SKM-1 (cell line): ENCODE data around the gene DYRK3.

Source experiments
- DNase-seq: peaks from one replicate; lab custom pipeline; 2025; ENCODE audit not compliant: unreplicated experiment; lab: John Stamatoyannopoulos, UW

DYRK3 gene

DNA sequence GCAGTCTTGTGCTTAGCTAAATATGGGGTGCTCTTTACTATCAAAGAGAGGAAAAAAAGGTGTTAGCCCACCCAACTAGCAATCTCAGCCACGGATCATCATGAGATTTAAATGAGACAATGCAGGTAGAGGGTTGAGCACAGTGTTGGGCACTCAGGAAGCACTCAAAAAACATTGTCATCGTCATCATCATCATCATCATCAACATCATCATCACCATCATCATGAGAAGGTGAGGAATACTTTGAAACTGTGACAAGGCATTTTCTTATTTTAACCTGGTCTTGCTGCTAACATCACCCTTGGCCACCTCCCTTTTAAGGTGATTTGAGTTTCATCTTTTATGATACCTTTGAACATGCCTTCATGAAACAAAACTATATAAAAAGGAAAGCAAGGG is 46.0 kb downstream of the DYRK3 start:
- no peak for DNase-seq

DNA sequence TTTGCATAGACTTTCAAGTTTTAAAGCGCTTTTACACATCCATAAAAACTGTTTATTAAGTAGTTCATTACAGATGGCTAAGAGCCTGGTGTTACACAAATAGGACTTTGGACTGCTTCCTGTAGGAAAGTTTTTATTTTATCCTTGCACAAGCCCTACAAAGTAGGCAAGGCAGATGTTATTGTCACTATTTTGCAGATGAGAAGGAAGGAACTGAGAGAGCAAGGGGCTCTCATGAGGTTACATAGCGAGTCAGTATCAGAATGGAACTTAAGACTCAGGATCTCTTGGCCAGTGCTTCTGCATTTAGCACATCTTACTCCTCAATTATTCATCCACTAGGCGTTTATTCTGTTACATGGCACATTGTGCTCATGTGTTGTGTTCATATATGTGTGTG is 46.8 kb downstream of the DYRK3 start:
- DNase-seq: no peak

DNA sequence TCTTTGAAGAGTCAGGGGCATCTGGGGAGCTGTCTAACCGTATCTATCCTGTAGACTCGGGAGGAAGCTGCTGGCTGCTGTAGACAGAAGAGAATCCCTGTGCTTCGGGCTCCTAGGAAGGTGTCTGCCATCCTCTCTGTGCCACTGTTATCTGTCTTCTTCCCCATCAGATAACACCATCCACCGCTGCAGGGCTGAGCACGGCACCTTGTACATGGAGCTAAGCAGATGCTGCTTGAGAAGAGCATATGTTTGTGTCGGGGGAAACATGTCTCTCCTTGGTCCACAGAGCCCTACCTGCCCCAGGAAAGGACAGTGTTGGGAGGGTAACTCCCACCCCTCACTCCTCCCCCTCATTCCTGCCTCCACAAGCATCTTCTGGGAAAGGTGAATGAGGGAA is 48.0 kb downstream of the DYRK3 start:
- DNase-seq: no peak

- DNase-seq: no peak
Measured at GRCh38 chr1:206684003-206684402, 48.7 kb downstream of the DYRK3 start.

DNA sequence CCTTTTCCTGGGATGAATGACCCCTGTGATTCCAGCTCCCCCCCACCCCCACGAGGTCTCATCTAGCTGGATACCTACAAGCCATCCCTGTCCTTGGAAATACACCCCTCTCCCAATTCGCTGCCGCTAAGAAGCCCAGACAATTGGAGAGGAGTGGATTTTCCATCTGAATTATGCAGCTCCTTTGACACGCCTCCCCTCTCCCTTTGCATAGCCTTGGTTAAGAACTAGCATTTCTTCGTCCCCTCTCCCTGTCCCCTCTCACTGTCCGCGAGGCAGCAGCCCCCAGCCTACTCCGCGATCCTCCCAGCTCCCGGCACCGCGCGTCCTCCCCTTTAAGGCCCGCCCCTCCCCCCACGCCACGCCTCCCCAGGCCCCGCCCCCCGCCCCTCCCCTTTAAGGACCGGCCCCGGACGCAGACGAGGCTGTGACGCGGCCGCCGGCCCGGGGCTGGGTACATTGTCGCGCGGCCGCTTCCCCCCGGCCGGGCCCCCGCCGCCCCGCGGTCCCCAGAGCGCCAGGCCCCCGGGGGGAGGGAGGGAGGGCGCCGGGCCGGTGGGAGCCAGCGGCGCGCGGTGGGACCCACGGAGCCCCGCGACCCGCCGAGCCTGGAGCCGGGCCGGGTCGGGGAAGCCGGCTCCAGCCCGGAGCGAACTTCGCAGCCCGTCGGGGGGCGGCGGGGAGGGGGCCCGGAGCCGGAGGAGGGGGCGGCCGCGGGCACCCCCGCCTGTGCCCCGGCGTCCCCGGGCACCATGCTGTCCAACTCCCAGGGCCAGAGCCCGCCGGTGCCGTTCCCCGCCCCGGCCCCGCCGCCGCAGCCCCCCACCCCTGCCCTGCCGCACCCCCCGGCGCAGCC is 49.4 kb downstream of the DYRK3 start, which contains the start of gene MAPKAPK2:
TSS of gene MAPKAPK2 (plus strand) at position 428 of the 856 bp plus-strand sequence. CDS start at position 753, 325 bp downstream.
- peak; percentile 58 for DNase-seq

GRCh38 chr1:206685334-206685768 is 50.0 kb downstream of the DYRK3 start:
- peak; percentile 40 for DNase-seq

DNA sequence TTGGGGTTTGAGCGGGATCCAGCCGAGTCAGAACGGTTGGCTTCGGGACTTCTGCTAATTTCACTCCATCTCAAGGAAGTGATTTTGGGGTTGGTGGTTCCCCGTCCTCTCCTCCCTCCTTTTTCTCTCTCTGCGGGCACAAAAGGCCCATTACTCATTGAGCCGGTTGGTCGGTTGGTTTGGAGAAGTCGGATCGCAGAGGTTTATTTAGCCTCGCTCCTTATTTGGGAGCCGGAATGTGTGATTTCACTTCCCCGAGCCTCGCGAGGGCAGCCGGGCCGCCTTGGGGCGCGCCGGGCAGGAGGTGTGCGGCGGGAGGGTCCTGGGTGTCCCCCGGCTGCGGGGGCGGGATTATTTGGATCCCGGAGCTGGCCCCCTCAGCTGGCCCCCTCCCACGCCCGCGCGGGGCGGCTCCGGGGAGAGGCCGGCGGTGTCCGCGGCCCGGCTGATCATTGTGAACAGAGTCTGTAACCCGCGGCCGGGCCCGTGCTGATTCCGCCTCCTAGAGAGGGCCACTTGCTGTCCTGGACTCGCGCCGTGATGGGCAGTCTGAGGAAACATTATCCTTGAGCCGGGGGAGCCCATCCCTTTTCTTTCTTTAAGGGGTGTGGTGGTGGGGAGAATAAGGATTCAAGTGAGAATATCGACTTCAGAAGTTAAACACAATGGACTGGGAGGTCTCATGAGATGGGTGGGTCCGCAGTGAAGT is 50.6 kb downstream of the DYRK3 start:
- peak; percentile 89 for DNase-seq

GRCh38 chr1:206686478-206687249 is 51.3 kb downstream of the DYRK3 start:
- peak; percentile 41 for DNase-seq

DNA sequence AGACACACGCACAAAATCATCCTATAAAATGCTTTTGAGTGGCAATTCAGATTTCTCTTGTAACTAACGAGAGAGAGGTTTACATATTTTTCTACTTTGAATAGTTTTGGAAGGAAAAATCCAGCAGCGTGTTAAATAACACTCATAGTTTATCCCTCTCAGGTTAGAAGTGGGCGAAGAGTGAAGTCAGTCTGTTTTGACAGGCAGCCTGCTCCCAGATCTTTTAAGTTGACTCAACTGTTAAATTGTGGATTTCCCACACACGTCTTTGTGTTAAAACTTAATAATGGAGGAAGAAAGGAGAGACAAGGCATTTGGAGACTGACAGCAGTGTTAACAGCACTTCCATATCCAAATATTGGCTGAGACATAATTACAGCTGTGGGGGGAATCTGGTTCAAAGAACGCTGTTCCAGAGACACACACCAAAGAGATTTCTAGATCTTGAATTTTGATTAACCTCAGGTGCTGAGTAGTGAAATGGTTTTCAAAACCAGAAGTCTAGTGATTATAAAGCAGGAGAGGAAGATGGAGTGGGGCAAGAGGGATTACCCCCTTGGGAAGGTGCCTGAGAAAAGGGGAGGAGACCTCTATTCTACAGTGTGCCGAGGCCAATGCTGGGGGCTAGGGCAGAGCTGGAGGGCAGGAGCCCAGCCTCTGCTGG is 52.0 kb downstream of the DYRK3 start:
- DNase-seq: no peak

DNA sequence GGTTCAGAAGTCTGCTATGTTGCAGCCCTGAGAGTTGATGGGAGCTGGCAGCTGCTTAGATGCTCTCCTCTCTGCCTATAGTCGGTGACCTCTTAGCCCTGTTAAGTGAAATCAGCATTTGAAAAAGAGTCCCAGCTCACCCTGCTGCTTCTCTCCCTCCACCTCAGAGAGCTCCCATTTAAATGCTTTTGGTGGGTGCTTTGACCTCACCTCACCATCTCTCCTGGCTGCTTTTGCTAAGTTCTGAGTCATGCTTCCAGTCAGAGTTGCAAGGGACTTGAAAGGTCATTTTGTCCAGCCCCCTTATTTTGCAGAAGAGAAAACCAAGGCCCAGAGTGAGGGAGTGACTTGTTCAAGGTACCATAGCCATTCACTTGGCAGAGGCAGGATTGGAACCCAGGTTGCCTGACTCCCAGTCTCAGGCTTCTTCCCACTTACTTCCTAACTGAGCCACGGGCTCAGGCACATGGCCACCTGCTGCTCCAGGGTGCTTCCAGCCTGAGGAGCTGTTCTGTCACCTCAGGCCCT is 52.6 kb downstream of the DYRK3 start:
- no peak for DNase-seq

GRCh38 chr1:206690516-206690915 is 55.2 kb downstream of the DYRK3 start:
- DNase-seq: no peak

GRCh38 chr1:206691604-206692003 is 56.3 kb downstream of the DYRK3 start:
- no peak for DNase-seq

DNA sequence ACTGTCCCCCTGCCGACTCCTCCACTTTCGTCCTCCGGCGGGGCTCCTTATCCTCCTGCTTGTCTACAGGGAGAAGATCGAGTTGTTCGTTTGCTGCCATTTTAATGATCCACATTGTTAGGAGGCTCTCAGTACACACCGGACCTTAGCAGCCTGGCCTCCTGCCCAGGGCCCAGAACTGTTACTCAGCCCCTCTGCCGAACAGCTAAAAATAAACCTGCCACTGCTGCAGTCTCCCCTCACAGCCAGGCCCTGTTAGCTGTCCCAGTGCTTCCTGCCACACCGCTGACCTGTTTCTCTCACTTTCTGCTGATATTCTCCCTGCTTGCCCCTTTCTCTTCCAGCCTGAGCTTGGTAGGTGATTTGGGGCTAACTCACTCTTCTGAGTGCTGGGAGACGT is 57.7 kb downstream of the DYRK3 start:
- no peak for DNase-seq

DNA sequence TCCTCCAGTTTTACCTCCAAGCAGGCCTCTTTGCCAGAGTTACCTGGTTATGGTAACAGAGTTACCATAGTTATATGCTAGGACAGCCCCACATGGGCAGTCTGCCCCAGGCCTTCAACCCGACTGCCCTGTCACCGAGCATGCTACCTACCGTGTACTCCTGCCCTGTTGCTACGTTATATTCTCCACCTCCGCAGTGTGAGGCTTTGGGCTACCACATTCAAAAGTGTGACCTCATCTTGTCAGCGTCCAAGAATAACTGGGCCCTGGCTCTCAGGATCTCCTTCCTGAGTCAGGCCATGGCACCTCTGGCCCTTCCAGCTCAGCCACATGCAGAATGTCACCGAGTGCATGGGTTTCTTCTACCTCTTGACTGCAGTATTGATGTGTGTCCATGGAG is 58.3 kb downstream of the DYRK3 start:
- DNase-seq: no peak

DNA sequence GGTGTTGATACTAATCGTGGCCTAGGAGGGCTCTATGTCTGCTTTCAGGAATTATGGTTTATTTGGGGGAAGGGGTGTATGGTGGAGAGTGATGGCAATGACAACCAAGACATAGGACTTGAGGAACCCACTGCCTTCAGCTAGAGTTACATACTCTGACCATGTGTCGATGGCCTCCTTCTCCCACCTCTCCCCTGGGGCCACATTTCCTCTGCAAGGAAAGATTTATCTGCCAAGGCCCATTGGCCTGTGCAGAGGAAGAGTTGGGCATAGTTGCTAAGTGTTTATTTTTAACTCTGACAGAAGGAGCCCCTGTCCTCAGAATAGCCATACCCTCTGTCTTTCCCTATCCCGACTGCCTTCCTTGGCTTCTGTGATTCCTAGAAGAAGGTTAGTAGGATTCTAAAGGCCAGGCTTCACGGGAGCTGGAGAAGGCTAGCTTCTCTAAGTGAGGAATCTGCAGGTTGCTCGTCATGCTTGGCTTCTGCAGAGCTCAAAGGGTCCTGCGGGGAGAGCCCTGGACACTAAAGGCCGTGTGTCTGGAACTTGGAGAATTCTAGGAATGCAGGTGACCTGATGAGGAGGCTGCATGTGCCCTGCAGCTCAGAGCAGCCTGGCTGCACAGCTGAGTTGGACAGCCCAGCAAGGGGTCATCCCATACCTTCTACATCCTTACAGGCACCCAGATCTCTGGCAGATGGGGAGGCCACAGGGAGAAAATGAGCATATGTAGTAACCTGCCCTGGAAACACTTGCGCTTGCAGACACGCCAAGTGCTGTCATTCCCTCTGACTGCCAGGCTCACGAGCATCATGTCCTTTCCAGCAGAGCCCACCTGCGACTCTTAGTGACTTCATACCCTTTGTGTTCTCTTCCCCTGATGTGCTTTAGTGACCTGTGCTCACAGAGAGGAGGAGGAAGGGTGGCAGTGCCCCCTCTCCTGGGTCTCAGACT is 59.1 kb downstream of the DYRK3 start:
- DNase-seq: no peak

- no peak for DNase-seq
Measured at GRCh38 chr1:206695733-206696132, 60.4 kb downstream of the DYRK3 start.

GRCh38 chr1:206696812-206697585 is 61.7 kb downstream of the DYRK3 start:
- DNase-seq: no peak

GRCh38 chr1:206698011-206698410 is 62.7 kb downstream of the DYRK3 start:
- DNase-seq: no peak
